ENCODE measurements around the gene INVS.

- TF ChIP-seq CTCF (IDR thresholded peaks at IDR 0.05): no peak
- TF ChIP-seq POLR2A (IDR thresholded peaks at IDR 0.05): no peak
These were observed 777 bp upstream of the INVS start for GRCh38 chr9:100098046-100098886.

Measured in heart left ventricle (tissue), 13 donors.